Caco-2 (cell line): ENCODE results near the gene CHMP6. TPM values are rescaled to one million over a fixed set of nuclear protein-coding genes. Genes with fewer than 3 reads are reported as not detected.

Experiments
- BruUV-seq: library from RNA; stranded (reverse); fragments of 400-500 nt; replicated peaks from 2 replicates; lab custom pipeline; 2021; lab: Mats Ljungman, UMichigan
- CTCF ChIA-PET: fragments of 300-600 bp; sonication (Branson Sonifier 250); formaldehyde crosslinking; loops from one replicate; lab custom pipeline; 2022; ENCODE audit warnings: antibody characterized with exemption; lab: Charles Lee
- POLR2A ChIA-PET: fragments of 300-600 bp; sonication (Branson Sonifier 250); formaldehyde crosslinking; loops from one replicate; lab custom pipeline; 2022; ENCODE audit warnings: antibody characterized with exemption; lab: Charles Lee
- DNase-seq, 2 experiments: peaks; one replicate each; pipeline versions ENCODE4 v3.0.0 to v3.0.0-alpha.2; 2020 to 2022
- H3K27me3 ChIP-seq: replicated peaks from 2 replicates; pipeline ENCODE4 v1.6.0; 2011; ENCODE audit warnings: low read length; ENCODE audit not compliant: control insufficient read depth, insufficient read depth
- H3K36me3 ChIP-seq: 2 replicates; pipeline ENCODE4 v1.5.1; 2011; ENCODE audit warnings: low read length; ENCODE audit not compliant: control insufficient read depth, insufficient read depth
- H3K4me1 ChIP-seq: fragments of 250-450 bp; sonication (Bioruptor Pico); 2 replicates; pipeline ENCODE4 v1.5.1; 2020; ENCODE audit warnings: mild to moderate bottlenecking
- H3K4me3 ChIP-seq: 2 replicates; pipeline ENCODE4 v1.5.1; 2011; ENCODE audit warnings: low read depth, mild to moderate bottlenecking, control low read depth, low read length
- H3K9me3 ChIP-seq: fragments of 250-450 bp; sonication (Bioruptor Pico); 2 replicates; pipeline ENCODE4 v1.5.1; 2020; ENCODE audit warnings: mild to moderate bottlenecking, moderate library complexity
- H3K27ac Mint-ChIP-seq: one replicate; pipeline ENCODE4 v1.8.0; 2022; ENCODE audit warnings: mixed read lengths; ENCODE audit not compliant: unreplicated experiment
- H3K27me3 Mint-ChIP-seq: one replicate; pipeline ENCODE4 v1.8.0; 2022; ENCODE audit warnings: mixed read lengths; ENCODE audit not compliant: insufficient read depth, unreplicated experiment
- H3K36me3 Mint-ChIP-seq: one replicate; pipeline ENCODE4 v1.8.0; 2022; ENCODE audit warnings: mild to moderate bottlenecking, mixed read lengths; ENCODE audit not compliant: insufficient read depth, unreplicated experiment
- H3K4me1 Mint-ChIP-seq: one replicate; pipeline ENCODE4 v1.8.0; 2022; ENCODE audit warnings: low read depth, mixed read lengths; ENCODE audit not compliant: unreplicated experiment
- H3K4me3 Mint-ChIP-seq: one replicate; pipeline ENCODE4 v1.8.0; 2022; ENCODE audit warnings: mild to moderate bottlenecking, moderate library complexity, mixed read lengths; ENCODE audit not compliant: unreplicated experiment
- H3K9me3 Mint-ChIP-seq: one replicate; pipeline ENCODE4 v1.8.0; 2022; ENCODE audit warnings: mixed read lengths; ENCODE audit not compliant: unreplicated experiment
- CTCF ChIP-seq, 2 experiments: fragments of 200-600 bp in 1 of 2; IDR thresholded peaks; 1 replicate in 1 of 2; 2 replicates in 1 of 2; pipeline versions ENCODE4 v1.5.1 to v1.8.0; 2011 to 2022; ENCODE audit warnings: antibody characterized with exemption in 1 of 2, control low read depth in 1 of 2, inconsistent platforms in 1 of 2, low read depth in 1 of 2, low read length in 1 of 2, mild to moderate bottlenecking in 1 of 2, moderate library complexity in 1 of 2; ENCODE audit not compliant: insufficient read depth in 1 of 2, severe bottlenecking in 1 of 2, unreplicated experiment in 1 of 2
- intact Hi-C: fragments of 100-400 bp; cut with micrococcal nuclease; formaldehyde crosslinking; loops from one replicate; pipeline ENCODE4 v1.10.0; 2022; ENCODE audit not compliant: unreplicated experiment
- total RNA-seq: library from RNA; stranded (reverse); gene quantifications from 2 replicates; pipeline ENCODE4 v1.2.3, GENCODE V29; 2022

Gene CHMP6
- total RNA-seq, 1 experiment from 2014 or later: 23.2 TPM

- H3K4me1 ChIP-seq: no peaks in the 10 kb centered on the region
- Mint-ChIP-seq H3K4me1 (no peaks in the 10 kb centered on the region), H3K36me3 (peaks cover under 1% of the 10 kb centered on the region), H3K4me3 (no peak overlapping the region), H3K9me3 (peaks cover 10% of the 10 kb centered on the region), H3K27ac (no peak overlapping the region), H3K27me3 (no peaks in the 10 kb centered on the region)
- DNase-seq: no peak
- H3K27me3 ChIP-seq: no peaks in the 10 kb centered on the region
- H3K4me3 ChIP-seq: no peak overlapping the region
- no TSS peak for BruUV-seq
- no peaks in the 10 kb centered on the region for H3K36me3 ChIP-seq
- ChIA-PET POLR2A (no interaction called here), CTCF (interaction anchor here (0.9 to 1.0 kb wide), 2 partner anchors 10 to 175 kb away, joined by 3 read pairs; no protein-coding TSS in a partner anchor)
- H3K9me3 ChIP-seq: no peaks in the 10 kb centered on the region
- intact Hi-C loops: no loop called here
- TF ChIP-seq CTCF (IDR thresholded peaks at IDR 0.05; ENCODE audit: insufficient read depth in 1 of 2, low read depth in 1 of 2, low read length in 1 of 2, severe bottlenecking in 1 of 2, unreplicated experiment in 1 of 2): no peak
Observed at GRCh38 chr17:81025065-81025740, 33.6 kb downstream of the CHMP6 start.

- intact Hi-C loops: no loop called here
- ChIA-PET POLR2A (no interaction called here), CTCF (interaction anchor here (0.9 to 1.0 kb wide), 2 partner anchors 10 to 175 kb away, joined by 3 read pairs; no protein-coding TSS in a partner anchor)
- H3K27ac Mint-ChIP-seq: no peak overlapping the region
- peaks cover 10% of the 10 kb centered on the region for H3K9me3 Mint-ChIP-seq
- no TSS peak for BruUV-seq
- H3K27me3 Mint-ChIP-seq: no peaks in the 10 kb centered on the region
- Histone ChIP-seq H3K9me3 (no peaks in the 10 kb centered on the region), H3K4me1 (no peaks in the 10 kb centered on the region), H3K4me3 (no peak overlapping the region), H3K36me3 (no peaks in the 10 kb centered on the region), H3K27me3 (no peaks in the 10 kb centered on the region)
- DNase-seq: no peak
- TF ChIP-seq CTCF (IDR thresholded peaks at IDR 0.05; ENCODE audit: insufficient read depth in 1 of 2, low read depth in 1 of 2, low read length in 1 of 2, severe bottlenecking in 1 of 2, unreplicated experiment in 1 of 2): no peak
- H3K36me3 Mint-ChIP-seq: peaks cover 6% of the 10 kb centered on the region
- no peaks in the 10 kb centered on the region for H3K4me1 Mint-ChIP-seq
- no peak overlapping the region for H3K4me3 Mint-ChIP-seq
Observed at GRCh38 chr17:81025741-81026129, 34.1 kb downstream of the CHMP6 start.

GRCh38 chr17:81026266-81027036, 34.8 kb downstream of the CHMP6 start:
- no peak for DNase-seq
- no peak overlapping the region for H3K27ac Mint-ChIP-seq
- BruUV-seq: no TSS peak

More at GRCh38 chr17:81026266-81027036, 34.8 kb downstream of the CHMP6 start:
- peaks cover 10% of the 10 kb centered on the region for H3K9me3 Mint-ChIP-seq
- TF ChIP-seq CTCF (IDR thresholded peaks at IDR 0.05; ENCODE audit: insufficient read depth in 1 of 2, low read depth in 1 of 2, low read length in 1 of 2, severe bottlenecking in 1 of 2, unreplicated experiment in 1 of 2): no peak
- intact Hi-C loops: no loop called here
- Histone ChIP-seq H3K4me1 (no peaks in the 10 kb centered on the region), H3K36me3 (no peaks in the 10 kb centered on the region), H3K9me3 (no peaks in the 10 kb centered on the region), H3K4me3 (no peak overlapping the region), H3K27me3 (no peaks in the 10 kb centered on the region)
- no peak overlapping the region for H3K4me3 Mint-ChIP-seq
- CTCF ChIA-PET: interaction anchor here (0.9 kb wide), 1 partner anchor 9 kb away, joined by 3 read pairs; no protein-coding TSS in a partner anchor
- peaks cover 11% of the 10 kb centered on the region for H3K36me3 Mint-ChIP-seq
- no peaks in the 10 kb centered on the region for H3K27me3 Mint-ChIP-seq
- POLR2A ChIA-PET: no interaction called here
- peaks cover 6% of the 10 kb centered on the region for H3K4me1 Mint-ChIP-seq
